HEK293 (cell line): Measurements from ENCODE around the gene NHLRC2.

Experiments
- CTCF ChIA-PET: fragments of 350-600 bp; formaldehyde crosslinking; extraction: SDS; loops from one replicate; lab custom pipeline; 2021; ENCODE audit warnings: antibody characterized with exemption; lab: Yijun Ruan, JAX
- POLR2A ChIA-PET: fragments of 300-600 bp; formaldehyde crosslinking; extraction: SDS; loops from one replicate; lab custom pipeline; 2020; ENCODE audit warnings: antibody characterized with exemption, inconsistent platforms; lab: Yijun Ruan, JAX
- H3K27ac ChIP-seq: fragments of 200-500 bp; sonication (Bioruptor generic); 2 replicates; pipeline ENCODE4 v1.5.1; 2014; ENCODE audit warnings: low read depth, low read length, control low read depth, inconsistent platforms; ENCODE audit errors: extremely low read depth
- H3K36me3 ChIP-seq, 2 experiments: fragments of 200-500 bp in 1 of 2; sonication (Bioruptor generic) in 1 of 2; 1 replicate in 1 of 2; 2 replicates in 1 of 2; pipeline ENCODE4 v1.5.1; 2014 to 2017; ENCODE audit warnings: inconsistent platforms in 2 of 2, low read length in 2 of 2; ENCODE audit not compliant: control insufficient read depth in 2 of 2, insufficient read depth in 1 of 2
- H3K4me1 ChIP-seq: fragments of 200-500 bp; sonication (Bioruptor generic); 2 replicates; pipeline ENCODE4 v1.5.1; 2014; ENCODE audit warnings: mild to moderate bottlenecking, low read length, inconsistent platforms; ENCODE audit not compliant: control insufficient read depth, insufficient read depth
- H3K4me3 ChIP-seq: 2 replicates; pipeline ENCODE4 v1.5.1; 2011; ENCODE audit warnings: low read depth, mild to moderate bottlenecking, control low read depth, low read length, moderate library complexity
- H3K9me3 ChIP-seq: fragments of 200-500 bp; sonication (Bioruptor generic); 2 replicates; pipeline ENCODE4 v1.5.1; 2014; ENCODE audit warnings: low read depth, low read length, inconsistent platforms; ENCODE audit not compliant: control insufficient read depth, insufficient read depth
- BCL6B ChIP-seq: fragments of 450-650 bp; formaldehyde crosslinking; IDR thresholded peaks from 2 replicates; pipeline ENCODE4 v1.5.1; 2017; ENCODE audit warnings: missing biosample characterization, missing genetic modification characterization
- HOXA7 ChIP-seq: sonication (generic); formaldehyde crosslinking; IDR thresholded peaks from 2 replicates; pipeline ENCODE4 v1.8.1; 2022; ENCODE audit warnings: missing genetic modification reagents, borderline replicate concordance
- KLF9 ChIP-seq: fragments of 450-650 bp; formaldehyde crosslinking; IDR thresholded peaks from 2 replicates; pipeline ENCODE4 v1.5.1; 2016; ENCODE audit warnings: missing biosample characterization, missing genetic modification characterization, low read depth
- MZF1 ChIP-seq: fragments of 450-650 bp; formaldehyde crosslinking; IDR thresholded peaks from 2 replicates; pipeline ENCODE4 v1.5.1; 2017; ENCODE audit warnings: missing biosample characterization, missing genetic modification characterization, borderline replicate concordance
- PBX3 ChIP-seq: sonication (generic); formaldehyde crosslinking; IDR thresholded peaks from 2 replicates; pipeline ENCODE4 v1.8.1; 2022; ENCODE audit warnings: mild to moderate bottlenecking, moderate library complexity, missing genetic modification reagents
- REST ChIP-seq: fragments of 450-650 bp; formaldehyde crosslinking; IDR thresholded peaks from 2 replicates; pipeline ENCODE4 v1.5.1; 2016; ENCODE audit warnings: missing biosample characterization, missing genetic modification characterization
- TRIM28 ChIP-seq: IDR thresholded peaks from 2 replicates; pipeline ENCODE4 v1.6.1; 2011; ENCODE audit warnings: low read length, control low read depth, borderline replicate concordance
- ZBTB11 ChIP-seq: fragments of 450-650 bp; formaldehyde crosslinking; conservative IDR thresholded peaks from 2 replicates; pipeline ENCODE4 v1.5.1; 2016; ENCODE audit warnings: low read depth, missing biosample characterization, missing genetic modification characterization
- ZBTB21 ChIP-seq: fragments of 450-650 bp; formaldehyde crosslinking; IDR thresholded peaks from 2 replicates; pipeline ENCODE4 v1.5.1; 2017; ENCODE audit warnings: missing biosample characterization, missing genetic modification characterization
- ZBTB26 ChIP-seq: fragments of 450-650 bp; formaldehyde crosslinking; optimal IDR thresholded peaks from 2 replicates; pipeline ENCODE3; 2016; ENCODE audit warnings: missing biosample characterization, mild to moderate bottlenecking, missing genetic modification characterization
- ZFP41 ChIP-seq: fragments of 450-650 bp; formaldehyde crosslinking; IDR thresholded peaks from 2 replicates; pipeline ENCODE4 v1.5.1; 2016; ENCODE audit warnings: missing biosample characterization, missing genetic modification characterization, borderline replicate concordance
- ZNF292 ChIP-seq: fragments of 450-650 bp; formaldehyde crosslinking; IDR thresholded peaks from 2 replicates; pipeline ENCODE4 v1.5.1; 2016; ENCODE audit warnings: low read depth, missing biosample characterization, missing genetic modification characterization, borderline replicate concordance
- ZNF398 ChIP-seq: fragments of 450-650 bp; formaldehyde crosslinking; IDR thresholded peaks from 2 replicates; pipeline ENCODE4 v1.5.1; 2017; ENCODE audit warnings: missing biosample characterization, missing genetic modification characterization
- ZNF449 ChIP-seq: fragments of 450-650 bp; formaldehyde crosslinking; IDR thresholded peaks from 2 replicates; pipeline ENCODE4 v1.5.1; 2017; ENCODE audit warnings: missing biosample characterization, mild to moderate bottlenecking, missing genetic modification characterization, moderate library complexity
- ZNF610 ChIP-seq: fragments of 450-650 bp; formaldehyde crosslinking; IDR thresholded peaks from 2 replicates; pipeline ENCODE4 v1.5.1; 2016; ENCODE audit warnings: missing biosample characterization, missing genetic modification characterization, borderline replicate concordance
- ZNF623 ChIP-seq: fragments of 450-650 bp; formaldehyde crosslinking; IDR thresholded peaks from 2 replicates; pipeline ENCODE4 v1.5.1; 2016; ENCODE audit warnings: missing biosample characterization, missing genetic modification characterization
- ZNF768 ChIP-seq: fragments of 450-650 bp; formaldehyde crosslinking; IDR thresholded peaks from 2 replicates; pipeline ENCODE4 v1.5.1; 2018; ENCODE audit warnings: missing biosample characterization, mild to moderate bottlenecking, missing genetic modification characterization
- ZNF791 ChIP-seq: fragments of 450-650 bp; formaldehyde crosslinking; IDR thresholded peaks from 2 replicates; pipeline ENCODE4 v1.5.1; 2016; ENCODE audit warnings: missing biosample characterization, missing genetic modification characterization

NHLRC2 gene

GRCh38 chr10:113908236-113908635 is 53.8 kb downstream of the NHLRC2 start:
- peaks cover 28 to 44% of the 10 kb centered on the region in 2 experiments for H3K36me3 ChIP-seq
- POLR2A ChIA-PET = no interaction called here
- no peak overlapping the region for H3K4me3 ChIP-seq
- CTCF ChIA-PET = no interaction called here
- H3K27ac ChIP-seq = no peak overlapping the region
- 0 out of 2 replicates have a peak, but pooled peaks cover 6% of the 10 kb centered on the region for H3K4me1 ChIP-seq
- TF ChIP-seq REST (tag by site-specific recombination) = no peak
- no peak for TF ChIP-seq ZFP41 (tag by site-specific recombination)
- TF ChIP-seq PBX3 (CRISPR knock-in tag) = no peak
- no peak for TF ChIP-seq ZBTB26
- TF ChIP-seq ZNF791 (tag by site-specific recombination) = no peak
- TF ChIP-seq KLF9 = no peak
- TF ChIP-seq ZNF449 (tag by site-specific recombination) = no peak
- TF ChIP-seq, all 188 proteins: peak for 0
- no peaks in the 10 kb centered on the region for H3K9me3 ChIP-seq

GRCh38 chr10:113911113-113911512 is 56.7 kb downstream of the NHLRC2 start:
- H3K27ac ChIP-seq = no peak overlapping the region
- no peaks in the 10 kb centered on the region for H3K9me3 ChIP-seq
- peaks cover 5 to 18% of the 10 kb centered on the region in 2 experiments for H3K36me3 ChIP-seq
- POLR2A ChIA-PET = interaction anchor here (0.5 kb wide), 1 partner anchor 352 kb away, joined by 3 read pairs; no protein-coding TSS in a partner anchor
- CTCF ChIA-PET = interaction anchor here (0.7 kb wide), 1 partner anchor 90 kb away, joined by 3 read pairs; no protein-coding TSS in a partner anchor
- 0 out of 2 replicates have a peak, but pooled peaks cover 6% of the 10 kb centered on the region for H3K4me1 ChIP-seq
- no peak overlapping the region for H3K4me3 ChIP-seq
- TF ChIP-seq ZNF768 (no peak), HOXA7 (CRISPR knock-in tag) (no peak), ZBTB11 (tag by site-specific recombination) (no peak), ZNF623 (no peak), ZNF292 (tag by site-specific recombination) (no peak), ZNF398 (tag by site-specific recombination) (no peak), KLF9 (no peak), ZBTB21 (tag by site-specific recombination) (no peak), BCL6B (no peak), ZNF610 (no peak), TRIM28 (no peak), MZF1 (tag by site-specific recombination) (no peak)
